GM08714 (cell line): ENCODE results near the gene EPN2.

Experiments
- H3K4me3 ChIP-seq: fragments of 200-500 bp; sonication (Bioruptor generic); 2 replicates; pipeline ENCODE4 v1.5.1; 2014; ENCODE audit warnings: mild to moderate bottlenecking, low read length, inconsistent platforms
- ZNF274 ChIP-seq: IDR thresholded peaks from 2 replicates; pipeline ENCODE4 v1.6.1; 2012; ENCODE audit warnings: mild to moderate bottlenecking, low read depth, low read length

EPN2 gene

GRCh38 chr17:19291646-19292376 lies 54.6 kb downstream of the EPN2 start:
- no peak for TF ChIP-seq ZNF274
- H3K4me3 ChIP-seq: no peak overlapping the region

DNA sequence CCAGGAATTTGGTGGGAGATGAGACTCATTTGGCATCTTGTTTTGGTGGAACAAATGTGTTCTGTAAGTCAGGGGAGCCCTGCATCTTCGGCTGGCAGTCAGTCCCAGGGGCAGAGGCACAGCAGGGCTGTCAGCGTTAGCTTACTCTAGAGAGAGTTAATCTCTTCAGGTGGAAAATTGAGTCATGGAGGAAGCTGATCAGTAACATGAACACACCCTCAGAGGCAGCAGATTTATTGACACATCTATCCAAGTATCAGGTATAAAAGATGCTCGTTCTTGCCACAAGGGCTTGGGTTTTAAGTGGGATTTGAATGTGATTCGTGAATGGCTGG lies 55.2 kb downstream of the EPN2 start:
- H3K4me3 ChIP-seq: no peak overlapping the region
- TF ChIP-seq ZNF274: no peak

- TF ChIP-seq ZNF274: no peak
Measured at GRCh38 chr17:19294443-19294842, 57.3 kb downstream of the EPN2 start.

GRCh38 chr17:19295473-19296135 lies 58.4 kb downstream of the EPN2 start:
- H3K4me3 ChIP-seq: no peak overlapping the region
- TF ChIP-seq ZNF274: no peak

More at GRCh38 chr17:19294443-19294842, 57.3 kb downstream of the EPN2 start:
- no peak overlapping the region for H3K4me3 ChIP-seq

GRCh38 chr17:19296786-19297778 lies 59.9 kb downstream of the EPN2 start:
- TF ChIP-seq ZNF274: no peak
- no peak overlapping the region for H3K4me3 ChIP-seq

GRCh38 chr17:19298569-19299213 lies 61.5 kb downstream of the EPN2 start:
- H3K4me3 ChIP-seq: no peak overlapping the region
- no peak for TF ChIP-seq ZNF274

GRCh38 chr17:19299214-19299747 lies 62.1 kb downstream of the EPN2 start:
- TF ChIP-seq ZNF274: no peak
- H3K4me3 ChIP-seq: no peak overlapping the region

DNA sequence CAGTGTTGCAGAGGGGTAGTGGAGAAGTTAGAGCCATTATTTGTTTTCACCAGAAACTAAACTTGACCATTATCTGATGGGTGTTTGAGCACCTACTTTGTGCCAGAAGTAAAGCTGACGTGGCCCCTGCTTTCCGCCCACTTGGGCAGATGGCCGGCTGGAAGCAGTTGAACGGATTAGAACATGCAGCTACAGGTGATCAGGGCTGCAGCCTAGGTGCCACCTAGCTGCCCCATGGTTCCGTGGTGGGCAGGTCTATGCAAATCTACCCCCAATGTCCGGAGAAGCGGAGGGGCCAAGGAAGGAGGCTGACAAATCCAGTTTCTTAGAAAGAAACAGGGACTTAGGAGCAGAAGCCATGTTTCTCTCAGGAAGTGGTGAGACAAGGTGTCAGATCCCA lies 62.7 kb downstream of the EPN2 start:
- TF ChIP-seq ZNF274: no peak
- H3K4me3 ChIP-seq: no peak overlapping the region

DNA sequence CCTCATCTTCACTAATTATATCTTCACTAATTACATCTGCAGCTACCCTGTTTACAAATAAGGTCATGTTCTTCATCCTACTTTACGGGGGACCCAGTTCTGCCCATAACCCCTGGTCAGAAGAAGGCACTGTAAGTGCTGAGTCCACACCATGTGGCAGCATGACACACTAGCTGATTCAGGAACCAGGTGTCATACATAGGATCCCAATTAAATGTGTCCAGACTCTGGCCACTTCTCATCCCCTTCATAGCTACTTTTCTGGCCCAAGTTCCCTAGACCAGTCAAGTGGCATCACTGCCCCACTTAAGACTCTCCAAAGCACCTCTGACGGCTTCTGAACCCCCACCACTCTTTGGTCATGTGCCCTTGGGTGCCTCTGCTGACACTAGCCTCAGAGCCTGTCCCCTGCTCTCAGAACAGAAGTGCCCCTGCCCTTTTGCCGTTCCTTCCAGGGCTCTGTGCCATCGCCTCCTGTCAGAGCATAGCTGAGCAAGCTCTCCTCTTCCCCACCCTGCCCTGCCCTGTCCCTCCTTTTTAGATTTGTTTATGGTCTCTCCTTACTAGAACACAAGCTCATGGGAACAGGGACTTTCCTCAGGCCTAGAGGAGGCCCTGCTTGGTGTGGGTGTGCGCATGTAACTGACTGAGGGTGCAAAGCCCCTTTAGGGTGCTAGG lies 64.2 kb downstream of the EPN2 start:
- no peak overlapping the region for H3K4me3 ChIP-seq
- TF ChIP-seq ZNF274: no peak

GRCh38 chr17:19301973-19302372 lies 64.8 kb downstream of the EPN2 start:
- H3K4me3 ChIP-seq: no peak overlapping the region
- no peak for TF ChIP-seq ZNF274

DNA sequence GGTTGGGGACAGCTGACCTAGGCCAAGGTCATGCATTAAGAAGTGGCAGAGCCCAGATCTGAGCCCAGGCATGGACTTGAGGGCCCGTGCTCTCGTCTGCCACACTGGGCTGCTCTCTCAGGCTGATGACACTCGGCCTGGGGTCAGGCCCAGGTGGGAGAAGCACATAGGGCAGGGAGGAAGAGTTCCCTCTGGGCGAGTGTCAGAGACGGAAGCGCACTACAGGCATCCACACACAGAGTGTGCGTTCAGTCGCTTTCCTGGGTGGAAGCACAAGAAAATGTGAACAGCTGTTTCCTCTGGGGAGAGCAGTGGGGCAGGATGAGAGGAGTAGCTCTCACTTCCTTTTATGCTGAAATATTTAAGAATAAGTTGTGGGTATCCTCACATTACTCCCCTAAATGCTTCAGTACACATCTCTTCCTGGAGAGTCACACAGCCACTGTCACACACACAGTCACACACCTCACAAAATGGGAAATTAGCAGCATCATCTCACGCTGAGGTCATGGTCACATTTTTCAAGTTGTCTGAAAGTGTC lies 65.7 kb downstream of the EPN2 start:
- no peak overlapping the region for H3K4me3 ChIP-seq
- TF ChIP-seq ZNF274: no peak

DNA sequence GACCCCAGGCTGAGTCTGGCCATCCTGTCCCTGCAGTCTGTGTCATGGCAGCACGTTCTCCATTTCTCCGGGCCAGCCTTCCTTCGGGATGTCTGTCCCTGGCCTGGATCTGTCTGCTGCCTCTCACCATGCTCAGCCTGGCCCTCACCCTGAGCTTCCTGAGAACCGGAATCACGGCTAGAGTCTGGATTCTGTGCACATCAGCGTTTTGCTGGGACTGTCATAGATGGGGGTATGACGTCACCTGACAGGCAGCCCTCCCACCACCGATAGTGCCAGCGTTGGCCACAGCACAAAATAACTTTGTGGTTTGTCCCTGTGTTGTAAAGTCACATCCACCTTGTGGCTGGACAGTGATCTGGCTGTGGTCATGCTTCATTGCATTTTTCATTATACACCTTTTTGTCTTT lies 66.2 kb downstream of the EPN2 start:
- TF ChIP-seq ZNF274: no peak
- H3K4me3 ChIP-seq: no peak overlapping the region

- no peak for TF ChIP-seq ZNF274
- H3K4me3 ChIP-seq: no peak overlapping the region
Measured at GRCh38 chr17:19304209-19304608, 67.0 kb downstream of the EPN2 start.

- TF ChIP-seq ZNF274: no peak
- no peak overlapping the region for H3K4me3 ChIP-seq
Measured at GRCh38 chr17:19304751-19305150, 67.6 kb downstream of the EPN2 start.
